Activated CD8-positive, alpha-beta memory T cell treated with anti-CD3 and anti-CD28 coated beads, Interleukin-2, amount 50 U/mL, for 24 hours (primary cell): ENCODE results near the gene IL25.
"Not testable (repeated sequence)": the region's sequence is repeated elsewhere in the genome, so short reads cannot be mapped to it uniquely, and the experiment has no call there.

Experiments
- DNase-seq: peaks from one replicate; pipeline ENCODE4 v3.0.0-alpha.2; 2020; ENCODE audit errors: extremely low read depth

Gene IL25

GRCh38 chr14:23409475-23409874 is 36.9 kb downstream of the IL25 start:
- DNase-seq = no peak

GRCh38 chr14:23409966-23410635 is 37.5 kb downstream of the IL25 start:
- no peak for DNase-seq

GRCh38 chr14:23411563-23412525 is 39.2 kb downstream of the IL25 start:
- no peak for DNase-seq

- DNase-seq = no peak
These were observed 41.1 kb downstream of the IL25 start for GRCh38 chr14:23413681-23414080.

GRCh38 chr14:23414254-23414653 is 41.6 kb downstream of the IL25 start:
- no peak for DNase-seq

GRCh38 chr14:23414906-23415820 is 42.6 kb downstream of the IL25 start:
- no peak for DNase-seq

GRCh38 chr14:23415821-23416778 is 43.5 kb downstream of the IL25 start:
- no peak for DNase-seq

- no peak for DNase-seq
These were observed 44.2 kb downstream of the IL25 start for GRCh38 chr14:23416801-23417200.

GRCh38 chr14:23417269-23417668 is 44.7 kb downstream of the IL25 start:
- DNase-seq = not testable (repeated sequence)

GRCh38 chr14:23418021-23418420 is 45.4 kb downstream of the IL25 start:
- no peak for DNase-seq

- not testable (repeated sequence) for DNase-seq
These were observed 47.0 kb downstream of the IL25 start for GRCh38 chr14:23419646-23420045.

- no peak for DNase-seq
These were observed 49.0 kb downstream of the IL25 start for GRCh38 chr14:23421594-23421993.

- DNase-seq = no peak
These were observed 51.0 kb downstream of the IL25 start for GRCh38 chr14:23423657-23424056.

GRCh38 chr14:23425169-23425568 is 52.6 kb downstream of the IL25 start:
- DNase-seq = no peak

GRCh38 chr14:23425798-23426197 is 53.2 kb downstream of the IL25 start:
- DNase-seq = not testable (repeated sequence)
